ENCODE data around the gene GLRX5.

Gene GLRX5

DNA sequence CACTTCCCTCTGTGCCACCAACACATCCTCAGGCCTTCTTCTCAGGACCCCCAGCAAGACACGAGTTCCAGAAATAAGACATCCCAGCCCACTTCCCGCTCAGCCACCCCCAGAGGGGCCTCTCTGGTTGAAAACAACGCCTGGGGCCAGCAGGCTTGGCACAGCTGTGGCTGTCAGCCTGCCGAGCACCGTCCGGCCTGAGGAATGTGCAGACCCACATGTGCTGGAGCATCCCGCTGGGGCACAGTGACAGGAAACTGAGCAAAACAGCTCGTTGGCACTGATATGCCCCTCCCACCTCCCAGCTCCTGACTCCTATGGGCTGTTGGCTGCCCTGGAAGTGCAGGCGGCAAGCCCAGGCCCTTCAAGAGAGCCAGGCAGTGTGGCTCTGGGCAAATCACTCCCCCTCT lies 19.8 kb upstream of the GLRX5 start:
- H3K4me3 ChIP-seq (ENCODE audit: insufficient read depth, low read length, poor library complexity, severe bottlenecking) = no peak overlapping the region
- no peak for TF ChIP-seq EZH2phosphoT487 (conservative IDR thresholded peaks at IDR 0.05; ENCODE audit: low read length)
- TF ChIP-seq, protein P1, sequence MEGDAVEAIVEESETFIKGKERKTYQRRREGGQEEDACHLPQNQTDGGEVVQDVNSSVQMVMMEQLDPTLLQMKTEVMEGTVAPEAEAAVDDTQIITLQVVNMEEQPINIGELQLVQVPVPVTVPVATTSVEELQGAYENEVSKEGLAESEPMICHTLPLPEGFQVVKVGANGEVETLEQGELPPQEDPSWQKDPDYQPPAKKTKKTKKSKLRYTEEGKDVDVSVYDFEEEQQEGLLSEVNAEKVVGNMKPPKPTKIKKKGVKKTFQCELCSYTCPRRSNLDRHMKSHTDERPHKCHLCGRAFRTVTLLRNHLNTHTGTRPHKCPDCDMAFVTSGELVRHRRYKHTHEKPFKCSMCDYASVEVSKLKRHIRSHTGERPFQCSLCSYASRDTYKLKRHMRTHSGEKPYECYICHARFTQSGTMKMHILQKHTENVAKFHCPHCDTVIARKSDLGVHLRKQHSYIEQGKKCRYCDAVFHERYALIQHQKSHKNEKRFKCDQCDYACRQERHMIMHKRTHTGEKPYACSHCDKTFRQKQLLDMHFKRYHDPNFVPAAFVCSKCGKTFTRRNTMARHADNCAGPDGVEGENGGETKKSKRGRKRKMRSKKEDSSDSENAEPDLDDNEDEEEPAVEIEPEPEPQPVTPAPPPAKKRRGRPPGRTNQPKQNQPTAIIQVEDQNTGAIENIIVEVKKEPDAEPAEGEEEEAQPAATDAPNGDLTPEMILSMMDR (IDR thresholded peaks at IDR 0.05; ENCODE audit: insufficient read depth, low read length, poor library complexity, severe bottlenecking) = no peak
- H4K20me1 ChIP-seq (ENCODE audit: low read depth, low read length) = no peaks in the 10 kb centered on the region
- H3K27ac ChIP-seq (ENCODE audit: low read depth, low read length) = no peak overlapping the region
- H3F3A ChIP-seq (ENCODE audit: insufficient read depth) = no peaks in the 10 kb centered on the region
- H3K79me2 ChIP-seq (ENCODE audit: insufficient read depth, low read length) = no peaks in the 10 kb centered on the region
- H3K27me3 ChIP-seq (ENCODE audit: low read length) = no peaks in the 10 kb centered on the region; the same call in 1 of the 2 replicates
- no peaks in the 10 kb centered on the region for H3K36me3 ChIP-seq (ENCODE audit: low read length)
- H3K9me3 ChIP-seq (ENCODE audit: insufficient read depth, low read length) = no peaks in the 10 kb centered on the region
- H3K9ac ChIP-seq (ENCODE audit: low read length) = no peak overlapping the region; the same call in 1 of the 2 replicates
- no peaks in the 10 kb centered on the region for H3K9me2 ChIP-seq (replicated peaks; ENCODE audit: insufficient read depth, low read length)
- no peak overlapping the region for H2AFZ ChIP-seq (ENCODE audit: low read depth, low read length, severe bottlenecking)
- no peak overlapping the region for H3K4me2 ChIP-seq (ENCODE audit: low read depth, low read length, poor library complexity, severe bottlenecking)

DNA sequence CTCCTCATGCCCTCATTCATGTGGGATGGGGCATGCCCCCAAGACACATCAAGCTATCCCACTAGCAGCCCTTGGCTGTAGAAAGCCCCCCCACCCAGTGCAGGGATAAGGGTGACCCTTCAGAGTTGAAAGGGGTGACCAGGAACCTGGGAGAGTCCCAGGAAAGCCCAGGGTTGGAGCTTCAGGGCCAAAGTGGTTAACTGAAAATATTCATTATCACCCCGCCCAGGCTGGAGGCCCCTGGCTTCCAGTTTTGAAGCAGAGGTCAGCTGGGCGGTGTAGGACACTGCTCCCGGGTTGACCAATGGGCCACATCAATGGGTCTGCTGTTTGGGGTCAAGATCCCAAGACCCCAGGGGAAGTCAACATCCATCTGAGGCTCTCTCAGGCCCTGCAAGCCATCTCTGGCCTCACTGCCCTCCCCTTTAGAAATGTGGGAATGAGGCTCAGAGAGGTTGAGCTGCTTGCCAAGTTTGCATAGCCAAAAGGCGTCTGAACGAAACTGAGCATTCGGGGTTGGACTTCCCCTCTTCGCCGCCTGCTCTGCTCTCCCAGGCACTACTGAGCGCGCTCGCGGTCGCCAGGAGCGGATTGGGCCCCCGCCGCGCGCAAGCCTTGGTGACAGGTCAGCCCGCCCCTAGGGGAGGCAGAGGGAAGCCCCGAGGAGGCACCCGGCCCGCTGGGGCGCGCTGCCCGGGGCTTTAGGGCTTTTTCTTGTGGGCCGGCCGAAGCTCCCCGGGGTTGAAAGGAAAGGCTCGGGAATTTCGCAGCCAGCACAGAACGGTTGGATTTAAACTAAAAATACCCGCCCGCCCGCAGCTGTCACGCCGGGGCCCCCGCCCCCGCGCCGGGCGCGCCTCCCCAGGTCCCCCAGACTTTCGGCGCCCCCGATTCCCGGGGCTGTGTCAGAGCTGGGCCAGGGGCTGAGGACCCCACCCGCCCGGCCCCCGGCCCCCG lies 19.0 kb upstream of the GLRX5 start:
- H4K20me1 ChIP-seq (ENCODE audit: low read depth, low read length) = no peaks in the 10 kb centered on the region
- no peaks in the 10 kb centered on the region for H3K9me3 ChIP-seq (ENCODE audit: insufficient read depth, low read length)
- no peaks in the 10 kb centered on the region for H3K36me3 ChIP-seq (ENCODE audit: low read length)
- H3K4me3 ChIP-seq (ENCODE audit: insufficient read depth, low read length, poor library complexity, severe bottlenecking) = peak overlapping the region; percentile 48
- H3K27ac ChIP-seq (ENCODE audit: low read depth, low read length) = no peak overlapping the region
- no peak for TF ChIP-seq EZH2phosphoT487 (conservative IDR thresholded peaks at IDR 0.05; ENCODE audit: low read length)
- TF ChIP-seq, protein P1 (IDR thresholded peaks at IDR 0.05; ENCODE audit: insufficient read depth, low read length, poor library complexity, severe bottlenecking) = peak; percentile 30
- no peaks in the 10 kb centered on the region for H3K9me2 ChIP-seq (replicated peaks; ENCODE audit: insufficient read depth, low read length)
- H3K79me2 ChIP-seq (ENCODE audit: insufficient read depth, low read length) = no peaks in the 10 kb centered on the region
- H3K4me2 ChIP-seq (ENCODE audit: low read depth, low read length, poor library complexity, severe bottlenecking) = peak overlapping the region; percentile 53
- H2AFZ ChIP-seq (ENCODE audit: low read depth, low read length, severe bottlenecking) = no peak overlapping the region
- peak overlapping the region; percentile 39; the same call in 1 of the 2 replicates for H3K9ac ChIP-seq (ENCODE audit: low read length)
- no peaks in the 10 kb centered on the region; the same call in 1 of the 2 replicates for H3K27me3 ChIP-seq (ENCODE audit: low read length)
- H3F3A ChIP-seq (ENCODE audit: insufficient read depth) = no peaks in the 10 kb centered on the region

DNA sequence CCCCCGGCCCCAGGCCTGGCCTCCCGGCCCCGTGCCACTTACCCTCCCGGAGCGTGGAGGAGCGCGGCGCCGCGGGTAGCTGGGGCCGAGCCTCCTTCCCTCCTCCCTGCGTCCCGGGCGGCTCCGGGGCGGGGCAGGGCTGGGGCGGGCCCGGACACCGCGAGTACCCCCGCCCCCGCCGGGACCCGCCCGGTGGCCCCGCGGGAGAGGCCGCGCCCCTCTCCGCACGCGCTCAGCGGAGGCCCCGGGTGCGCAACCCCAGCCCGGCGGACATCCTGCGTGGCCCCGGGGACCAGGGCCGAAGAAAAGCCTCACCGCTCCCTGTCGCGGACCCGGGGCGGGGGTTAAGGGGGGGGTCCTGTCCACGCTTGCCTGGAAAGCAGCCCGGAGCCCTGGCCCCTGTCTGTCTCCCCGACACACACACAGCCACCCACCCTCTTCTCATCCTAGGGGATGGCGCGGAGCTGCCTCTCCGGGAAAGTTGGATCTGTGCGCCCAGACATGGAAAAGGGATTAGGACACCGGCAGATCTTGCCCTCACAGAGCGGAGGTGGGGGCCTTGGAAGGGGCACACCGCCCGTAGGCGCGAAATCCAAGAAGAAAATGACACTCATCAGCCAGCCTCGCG lies 18.2 kb upstream of the GLRX5 start, which contains the start of gene SYNE3:
Gene SYNE3, minus strand, starts transcription at position 97 of the 628 bp plus-strand sequence. CDS start 40,829 bp downstream, outside the sequence.
- H4K20me1 ChIP-seq (ENCODE audit: low read depth, low read length) = no peaks in the 10 kb centered on the region
- no peaks in the 10 kb centered on the region for H3K36me3 ChIP-seq (ENCODE audit: low read length)
- H3K9ac ChIP-seq (ENCODE audit: low read length) = peak within 1 kb of the TSS; percentile 39; the same call in 1 of the 2 replicates
- no peaks in the 10 kb centered on the region for H3K9me3 ChIP-seq (ENCODE audit: insufficient read depth, low read length)
- H3K4me2 ChIP-seq (ENCODE audit: low read depth, low read length, poor library complexity, severe bottlenecking) = peak within 1 kb of the TSS; percentile 53
- H3K27me3 ChIP-seq (ENCODE audit: low read length) = no peaks in the 10 kb centered on the region; the same call in 1 of the 2 replicates
- TF ChIP-seq, protein P1 (IDR thresholded peaks at IDR 0.05; ENCODE audit: insufficient read depth, low read length, poor library complexity, severe bottlenecking) = no peak
- TF ChIP-seq EZH2phosphoT487 (conservative IDR thresholded peaks at IDR 0.05; ENCODE audit: low read length) = no peak
- no peaks in the 10 kb centered on the region for H3K9me2 ChIP-seq (replicated peaks; ENCODE audit: insufficient read depth, low read length)
- no peaks in the 10 kb centered on the region for H3F3A ChIP-seq (ENCODE audit: insufficient read depth)
- no peak within 1 kb of the TSS for H3K27ac ChIP-seq (ENCODE audit: low read depth, low read length)
- no peaks in the 10 kb centered on the region for H3K79me2 ChIP-seq (ENCODE audit: insufficient read depth, low read length)
- H3K4me3 ChIP-seq (ENCODE audit: insufficient read depth, low read length, poor library complexity, severe bottlenecking) = peak within 1 kb of the TSS; percentile 48
- H2AFZ ChIP-seq (ENCODE audit: low read depth, low read length, severe bottlenecking) = no peak within 1 kb of the TSS
